RWPE1 (cell line): ENCODE measurements around the gene AK5.
A peak's percentile ranks its signal among the peaks of the same experiment; 100 is the strongest.

Experiments used
- CTCF ChIA-PET: fragments of 350-600 bp; sonication (Branson Sonifier 250); formaldehyde crosslinking; extraction: SDS; loops from one replicate; lab custom pipeline; 2021; lab: Yijun Ruan, JAX
- POLR2A ChIA-PET: fragments of 400-600 bp; formaldehyde crosslinking; extraction: SDS; loops from one replicate; lab custom pipeline; 2020; ENCODE audit warnings: antibody characterized with exemption; ENCODE audit not compliant: low non-redundant PET; lab: Yijun Ruan, JAX
- DNase-seq: peaks from one replicate; pipeline ENCODE4 v3.0.0; 2012; ENCODE audit warnings: low spot score
- H3K27ac ChIP-seq: fragments of 450-650 bp; 2 replicates; pipeline ENCODE4 v1.5.1; 2017
- TF ChIP-seq, protein P1 (sequence below): fragments of 450-650 bp; conservative IDR thresholded peaks from 2 replicates; pipeline ENCODE4 v1.5.1; 2017; ENCODE audit warnings: low read depth, mild to moderate bottlenecking

AK5 gene

GRCh38 chr1:77281491-77282186, at the start of gene AK5:
Gene AK5, plus strand, starts transcription at chr1:77282019. Its CDS starts 295 bp downstream, at chr1:77282314.
- TF ChIP-seq, protein P1, sequence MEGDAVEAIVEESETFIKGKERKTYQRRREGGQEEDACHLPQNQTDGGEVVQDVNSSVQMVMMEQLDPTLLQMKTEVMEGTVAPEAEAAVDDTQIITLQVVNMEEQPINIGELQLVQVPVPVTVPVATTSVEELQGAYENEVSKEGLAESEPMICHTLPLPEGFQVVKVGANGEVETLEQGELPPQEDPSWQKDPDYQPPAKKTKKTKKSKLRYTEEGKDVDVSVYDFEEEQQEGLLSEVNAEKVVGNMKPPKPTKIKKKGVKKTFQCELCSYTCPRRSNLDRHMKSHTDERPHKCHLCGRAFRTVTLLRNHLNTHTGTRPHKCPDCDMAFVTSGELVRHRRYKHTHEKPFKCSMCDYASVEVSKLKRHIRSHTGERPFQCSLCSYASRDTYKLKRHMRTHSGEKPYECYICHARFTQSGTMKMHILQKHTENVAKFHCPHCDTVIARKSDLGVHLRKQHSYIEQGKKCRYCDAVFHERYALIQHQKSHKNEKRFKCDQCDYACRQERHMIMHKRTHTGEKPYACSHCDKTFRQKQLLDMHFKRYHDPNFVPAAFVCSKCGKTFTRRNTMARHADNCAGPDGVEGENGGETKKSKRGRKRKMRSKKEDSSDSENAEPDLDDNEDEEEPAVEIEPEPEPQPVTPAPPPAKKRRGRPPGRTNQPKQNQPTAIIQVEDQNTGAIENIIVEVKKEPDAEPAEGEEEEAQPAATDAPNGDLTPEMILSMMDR = no peak
- POLR2A ChIA-PET = no interaction called here
- peak; percentile 49 for DNase-seq
- H3K27ac ChIP-seq = no peak within 1 kb of the TSS
- CTCF ChIA-PET = interaction anchor here (0.6 kb wide), 1 partner anchor 639 kb away, joined by 3 read pairs; no protein-coding TSS in a partner anchor

DNA sequence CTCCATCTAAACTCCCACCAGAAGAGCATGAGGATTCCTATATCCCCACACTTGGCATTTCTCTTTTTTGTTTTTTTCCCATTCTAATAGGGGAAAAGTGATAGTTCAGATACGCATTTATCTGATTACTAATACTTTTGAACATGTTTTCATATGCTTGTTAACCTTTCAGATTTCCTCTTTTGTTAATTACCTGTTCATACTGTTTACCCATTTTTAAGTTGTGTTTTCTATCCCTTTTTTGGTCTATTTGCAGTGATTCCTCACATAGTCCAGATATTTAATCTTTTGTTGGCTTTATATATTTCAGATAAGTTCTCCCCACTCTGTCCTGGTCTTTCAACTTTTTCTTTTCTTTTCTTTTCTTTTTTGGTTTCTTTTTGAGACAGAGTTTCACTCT, 49.0 kb upstream of the AK5 start:
- POLR2A ChIA-PET = no interaction called here
- CTCF ChIA-PET = no interaction called here
- TF ChIP-seq, protein P1 = no peak
- DNase-seq = no peak
- no peak overlapping the region for H3K27ac ChIP-seq

DNA sequence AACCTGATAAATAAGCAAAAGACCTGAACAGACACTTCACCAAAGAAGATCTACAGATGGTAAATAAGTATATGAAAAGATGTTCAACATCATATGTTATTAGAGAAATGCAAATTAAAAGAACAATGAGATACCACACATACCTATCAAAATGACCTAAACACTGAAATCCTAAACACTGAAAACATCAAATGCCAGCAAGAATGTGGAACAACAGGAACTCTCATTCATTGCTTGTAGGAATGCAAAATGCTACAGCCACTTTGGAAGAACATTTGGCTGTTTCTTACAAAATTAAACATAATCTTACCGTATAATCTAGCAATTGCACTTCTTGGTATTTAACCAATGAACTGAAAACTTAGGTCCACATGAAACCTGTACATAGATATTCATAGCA, 47.7 kb upstream of the AK5 start:
- ChIA-PET CTCF (no interaction called here), POLR2A (no interaction called here)
- no peak overlapping the region for H3K27ac ChIP-seq
- DNase-seq = no peak
- TF ChIP-seq, protein P1 = no peak

DNA sequence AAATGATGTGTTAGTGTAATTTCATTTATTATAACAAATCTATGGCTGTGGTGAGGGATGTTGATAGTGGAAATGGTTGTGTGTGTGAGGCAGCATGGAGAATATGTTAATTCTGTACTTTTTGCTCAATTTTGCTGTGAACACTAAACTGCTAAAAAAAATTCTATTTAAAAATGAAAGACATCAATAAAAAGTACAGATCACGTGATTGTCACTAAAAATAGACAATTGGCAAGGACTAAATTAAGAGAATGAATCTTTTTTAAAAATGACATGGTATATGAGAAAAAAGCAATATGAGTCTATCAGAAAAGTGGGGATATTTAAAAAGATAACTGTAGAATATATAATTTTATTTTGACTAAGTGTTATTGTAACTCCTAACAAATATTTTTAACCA, 46.9 kb upstream of the AK5 start:
- no peak for DNase-seq
- TF ChIP-seq, protein P1 = no peak
- no peak overlapping the region for H3K27ac ChIP-seq
- POLR2A ChIA-PET = no interaction called here
- CTCF ChIA-PET = interaction anchor here (1.0 kb wide), 1 partner anchor 170 kb away, joined by 3 read pairs; no protein-coding TSS in a partner anchor

DNA sequence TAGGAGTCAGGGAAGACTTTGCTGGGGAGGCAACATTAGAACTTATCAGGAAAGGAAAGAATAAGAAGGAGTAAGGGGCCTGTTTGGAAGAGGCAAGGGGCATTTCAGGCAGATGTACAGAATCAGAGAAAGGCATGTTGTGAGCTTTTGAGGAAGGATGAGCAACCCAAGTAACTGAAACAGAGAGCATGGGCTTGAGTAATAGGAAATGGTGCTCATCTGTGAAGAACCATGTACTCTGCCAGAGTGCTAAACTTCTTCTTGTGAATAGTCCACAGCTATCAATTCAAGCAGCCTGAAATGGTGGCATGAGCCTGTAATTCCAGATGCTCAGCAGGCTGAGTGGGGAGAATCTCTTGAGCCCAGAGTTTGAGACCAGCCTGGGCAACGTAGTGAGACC, 43.4 kb upstream of the AK5 start:
- TF ChIP-seq, protein P1 = no peak
- no peak for DNase-seq
- POLR2A ChIA-PET = no interaction called here
- no peak overlapping the region for H3K27ac ChIP-seq
- CTCF ChIA-PET = no interaction called here

GRCh38 chr1:77239311-77239710, 42.5 kb upstream of the AK5 start:
- POLR2A ChIA-PET = no interaction called here
- CTCF ChIA-PET = interaction anchor here (0.7 kb wide), 1 partner anchor 17 kb away, joined by 3 read pairs; no protein-coding TSS in a partner anchor
- no peak overlapping the region for H3K27ac ChIP-seq
- DNase-seq = no peak
- TF ChIP-seq, protein P1 = no peak
